Omental fat pad (tissue), 4 donors: ENCODE results near the gene ZMYM4. TPM values are rescaled to one million over a fixed set of nuclear protein-coding genes. Genes with fewer than 3 reads are reported as not detected.

Experiments used
- ATAC-seq: fragments of 150-250 bp; one replicate; pipeline ENCODE4 v1.9.1; 2016; ENCODE audit warnings: mild to moderate bottlenecking, moderate library complexity; ENCODE audit not compliant: low FRiP score
- DNase-seq: peaks from one replicate; pipeline ENCODE4 v3.0.0-alpha.2; 2019; ENCODE audit warnings: low spot score
- total RNA-seq, 4 donors: library from RNA; depleted of rRNA; stranded (reverse); fragments of >200 nt; gene quantifications; one replicate each; pipeline ENCODE4 v1.1.0, GENCODE V29; 2016
- TF ChIP-seq, protein P1 (sequence below), 3 donors: fragments of 450-650 bp; IDR thresholded peaks; one replicate each; pipeline ENCODE4 v1.5.1; 2016 to 2017; ENCODE audit warnings: antibody characterized with exemption in 3 of 3, mild to moderate bottlenecking in 3 of 3, moderate library complexity in 2 of 3

ZMYM4 gene
- total RNA-seq, 4 donors from 2014 or later = 31.7 to 38.3 (median 33.9) TPM

DNA sequence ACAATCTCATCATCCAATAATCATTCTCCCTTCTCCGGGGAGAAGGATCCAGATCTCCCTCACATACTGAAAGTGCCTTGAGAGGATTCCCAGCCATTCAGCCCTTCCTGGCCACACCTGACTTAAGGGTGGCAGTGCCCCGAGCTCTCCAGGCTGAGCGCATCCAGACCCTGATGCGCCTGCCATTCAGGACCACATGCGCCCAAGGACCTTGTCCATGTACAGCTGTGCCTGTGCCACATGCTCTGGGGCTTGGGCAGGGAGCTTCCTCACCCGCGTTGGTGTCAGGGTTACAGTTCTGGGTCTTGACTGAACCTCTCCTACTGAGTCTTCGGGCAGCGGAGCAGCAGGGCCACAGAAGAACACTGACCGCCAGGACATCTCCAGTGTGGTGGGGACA, 167.6 kb downstream of the ZMYM4 start:
- TF ChIP-seq, protein P1, sequence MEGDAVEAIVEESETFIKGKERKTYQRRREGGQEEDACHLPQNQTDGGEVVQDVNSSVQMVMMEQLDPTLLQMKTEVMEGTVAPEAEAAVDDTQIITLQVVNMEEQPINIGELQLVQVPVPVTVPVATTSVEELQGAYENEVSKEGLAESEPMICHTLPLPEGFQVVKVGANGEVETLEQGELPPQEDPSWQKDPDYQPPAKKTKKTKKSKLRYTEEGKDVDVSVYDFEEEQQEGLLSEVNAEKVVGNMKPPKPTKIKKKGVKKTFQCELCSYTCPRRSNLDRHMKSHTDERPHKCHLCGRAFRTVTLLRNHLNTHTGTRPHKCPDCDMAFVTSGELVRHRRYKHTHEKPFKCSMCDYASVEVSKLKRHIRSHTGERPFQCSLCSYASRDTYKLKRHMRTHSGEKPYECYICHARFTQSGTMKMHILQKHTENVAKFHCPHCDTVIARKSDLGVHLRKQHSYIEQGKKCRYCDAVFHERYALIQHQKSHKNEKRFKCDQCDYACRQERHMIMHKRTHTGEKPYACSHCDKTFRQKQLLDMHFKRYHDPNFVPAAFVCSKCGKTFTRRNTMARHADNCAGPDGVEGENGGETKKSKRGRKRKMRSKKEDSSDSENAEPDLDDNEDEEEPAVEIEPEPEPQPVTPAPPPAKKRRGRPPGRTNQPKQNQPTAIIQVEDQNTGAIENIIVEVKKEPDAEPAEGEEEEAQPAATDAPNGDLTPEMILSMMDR (IDR thresholded peaks at IDR 0.05) = no peak
- no peak for ATAC-seq
- no peak for DNase-seq

DNA sequence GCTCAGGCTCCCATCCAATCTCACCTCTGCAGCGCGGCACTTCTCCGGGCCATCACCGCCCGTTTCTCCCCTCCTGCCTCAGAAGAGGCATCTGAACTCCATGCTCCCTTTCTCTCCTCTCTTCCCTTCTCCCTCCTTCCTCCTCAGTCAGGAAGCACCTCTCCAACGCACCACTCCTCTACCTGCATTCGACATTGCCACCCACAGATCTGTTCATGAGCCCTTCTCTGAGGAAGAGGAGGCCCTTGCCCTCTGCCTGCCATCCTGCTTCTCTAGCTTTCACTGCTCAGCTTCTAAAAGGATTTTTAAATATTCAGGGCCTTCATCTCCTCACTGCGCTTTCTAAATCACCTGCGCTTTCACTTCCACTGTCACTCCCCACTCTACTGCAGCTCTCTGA, 168.7 kb downstream of the ZMYM4 start:
- ATAC-seq (no peak), DNase-seq (no peak)
- TF ChIP-seq, protein P1 (IDR thresholded peaks at IDR 0.05) = no peak

DNA sequence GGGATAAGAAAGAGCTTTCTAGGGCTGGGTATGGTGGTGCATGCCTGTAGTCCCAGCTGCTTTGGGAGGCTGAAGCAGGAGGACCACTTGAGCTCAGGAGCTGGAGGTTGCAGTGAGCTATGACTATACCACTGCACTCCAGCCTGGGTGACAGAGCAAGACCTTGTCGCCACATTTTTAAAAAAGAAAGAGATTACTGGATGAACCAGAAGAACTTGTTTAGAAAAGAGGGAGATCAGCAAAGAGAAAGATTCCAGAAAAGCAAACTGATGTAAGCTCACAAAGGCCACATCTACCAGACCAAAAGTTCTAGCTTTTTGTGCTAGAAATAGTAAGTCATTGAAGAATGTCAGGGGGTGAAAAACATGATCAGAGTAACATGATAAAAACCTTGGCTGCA, 171.1 kb downstream of the ZMYM4 start:
- DNase-seq (no peak), ATAC-seq (no peak)
- TF ChIP-seq, protein P1 (IDR thresholded peaks at IDR 0.05) = no peak

DNA sequence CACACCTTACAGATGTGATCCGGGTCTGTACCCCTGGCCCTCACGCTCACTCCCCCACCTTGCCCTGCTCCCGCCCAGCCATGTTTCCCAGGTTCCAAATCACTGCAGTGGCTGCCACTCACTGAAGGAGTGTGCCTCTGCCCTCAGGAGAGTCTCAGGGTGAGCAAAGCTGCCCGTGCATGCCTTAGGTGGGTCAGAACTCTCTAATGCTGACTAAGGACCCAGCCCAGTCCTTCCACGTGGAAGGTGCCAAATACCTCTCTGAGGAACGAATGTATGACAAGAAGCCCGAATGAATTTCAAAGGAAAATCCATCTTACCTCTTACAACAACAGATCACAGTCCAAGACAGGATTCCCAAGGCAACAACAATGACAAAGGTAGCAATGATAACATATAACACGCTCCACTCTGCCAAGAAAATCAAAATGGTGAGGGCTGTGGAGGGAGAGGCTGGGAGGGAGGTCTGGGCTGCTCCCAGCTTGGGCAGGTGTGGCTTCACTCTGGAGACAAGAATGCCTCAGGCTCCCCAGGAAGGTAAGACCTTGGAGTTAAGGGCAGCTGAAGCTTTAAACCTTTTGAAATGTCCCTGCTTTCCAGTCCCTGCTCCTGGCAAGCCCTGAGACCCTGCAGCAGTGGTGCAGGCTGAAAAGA, 173.5 kb downstream of the ZMYM4 start:
- TF ChIP-seq, protein P1 (IDR thresholded peaks at IDR 0.05) = no peak
- ATAC-seq = no peak

DNA sequence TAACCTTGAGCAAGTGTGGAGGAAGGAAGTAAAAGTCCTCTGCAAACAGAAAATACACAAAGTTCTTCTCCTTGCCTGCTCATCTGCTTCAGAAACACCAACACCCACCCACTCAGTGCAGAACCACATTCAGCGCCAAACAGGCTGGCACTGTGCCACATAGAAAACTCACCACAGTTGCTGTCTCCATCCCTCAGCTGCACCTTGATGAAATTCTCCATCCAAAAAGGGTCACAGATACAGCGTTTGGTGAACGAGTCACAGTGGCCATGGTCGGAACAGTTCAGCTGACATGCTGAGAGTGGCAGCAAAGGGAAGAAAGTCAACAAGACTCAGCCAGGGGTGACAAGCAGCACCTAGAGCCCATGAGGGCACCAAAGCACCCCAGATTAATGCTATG, 174.2 kb downstream of the ZMYM4 start:
- no peak for DNase-seq
- TF ChIP-seq, protein P1 (IDR thresholded peaks at IDR 0.05) = no peak
- no peak for ATAC-seq

More for the DNA sequence above, 173.5 kb downstream of the ZMYM4 start:
- no peak for DNase-seq

DNA sequence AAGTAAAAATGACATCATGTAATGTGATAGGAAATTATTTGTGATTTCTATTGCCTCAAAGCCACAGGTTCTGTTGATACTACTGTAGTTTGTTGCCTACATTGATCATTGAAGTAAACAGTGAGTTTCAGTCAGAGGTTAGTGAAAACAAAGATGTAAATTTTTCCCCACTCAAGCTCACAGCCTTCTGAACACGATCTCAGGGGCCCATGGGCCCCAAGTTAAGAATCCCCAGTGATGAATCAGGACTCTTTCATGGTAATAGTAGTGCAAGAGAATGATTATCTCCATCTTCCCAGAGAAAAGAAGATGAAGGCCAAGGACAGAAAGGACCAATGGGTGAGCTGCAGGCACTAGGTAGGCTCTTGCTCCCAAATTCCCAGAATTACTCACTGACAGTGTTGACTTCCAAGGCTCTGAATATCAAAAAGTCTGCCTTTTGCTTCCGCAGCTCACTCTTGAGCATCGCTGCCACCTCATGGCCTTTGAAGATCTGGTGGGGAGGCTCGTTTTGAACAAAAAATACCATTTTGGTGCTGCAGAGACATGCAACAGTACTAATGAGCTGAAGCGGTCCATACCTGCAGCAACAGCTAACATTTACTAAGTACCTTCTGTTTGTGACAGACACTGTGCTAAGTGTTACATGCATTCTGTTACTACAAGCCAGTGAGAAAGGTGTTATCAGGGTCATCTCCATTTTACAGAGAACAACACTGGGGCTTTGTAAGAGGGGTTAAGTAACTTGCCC, 175.4 kb downstream of the ZMYM4 start:
- TF ChIP-seq, protein P1 (IDR thresholded peaks at IDR 0.05) = no peak
- no peak for DNase-seq

DNA sequence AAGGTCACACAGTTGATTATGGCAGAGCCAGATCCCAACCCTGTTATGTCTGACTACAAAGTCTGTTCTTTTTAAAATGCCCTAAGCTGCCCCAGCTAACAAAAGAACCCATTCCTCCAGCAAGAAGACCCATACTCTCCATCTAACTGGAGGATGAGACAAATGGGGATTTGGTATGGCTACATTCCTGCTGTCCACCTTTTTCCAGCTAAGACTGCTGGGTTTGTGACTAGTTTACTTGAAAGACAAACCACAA, 175.9 kb downstream of the ZMYM4 start:
- ATAC-seq = no peak

More for the DNA sequence above, 175.4 kb downstream of the ZMYM4 start:
- no peak for ATAC-seq

More for the DNA sequence above, 175.9 kb downstream of the ZMYM4 start:
- TF ChIP-seq, protein P1 (IDR thresholded peaks at IDR 0.05) = no peak
- no peak for DNase-seq
